HG02970 (cell line): ENCODE results near the gene FRZB.
"Not testable (repeated sequence)": the region's sequence is repeated elsewhere in the genome, so short reads cannot be mapped to it uniquely, and the experiment has no call there.

Source experiments
- ATAC-seq: cut with Tn5 transposase; IDR thresholded peaks from one replicate; pipeline ENCODE4 v1.9.1; 2021; ENCODE audit warnings: mild to moderate bottlenecking, moderate library complexity, moderate number of reproducible peaks; ENCODE audit not compliant: unreplicated experiment, low FRiP score

The FRZB gene

DNA sequence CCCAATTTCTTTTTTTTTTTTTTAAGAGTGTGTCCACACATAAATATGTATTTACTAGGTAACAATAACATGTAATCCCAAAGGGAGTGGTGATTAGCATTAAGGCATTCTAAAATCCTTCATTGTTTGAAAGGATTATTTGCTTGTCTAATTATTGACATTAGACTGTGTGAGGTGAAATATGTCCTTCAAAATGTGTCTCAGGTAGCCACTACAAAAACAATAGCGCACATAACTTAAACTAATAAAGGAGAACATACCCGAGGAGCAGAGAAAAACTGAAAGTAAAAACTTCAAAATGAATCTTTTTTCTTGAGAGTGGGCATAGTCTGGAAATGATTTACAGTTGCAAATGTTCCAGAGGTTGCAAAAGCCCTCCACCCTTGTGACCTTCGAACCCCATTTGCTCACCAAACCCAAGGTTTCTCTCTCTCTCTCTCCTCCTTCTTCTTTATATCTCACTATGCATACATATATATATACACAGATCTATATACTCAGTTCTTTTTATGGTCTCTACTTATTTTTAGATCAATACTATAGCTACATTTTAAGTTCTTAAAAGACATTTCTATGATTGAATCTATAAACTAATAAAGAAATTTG lies 24.4 kb upstream of the FRZB start:
- ATAC-seq, result no peak

DNA sequence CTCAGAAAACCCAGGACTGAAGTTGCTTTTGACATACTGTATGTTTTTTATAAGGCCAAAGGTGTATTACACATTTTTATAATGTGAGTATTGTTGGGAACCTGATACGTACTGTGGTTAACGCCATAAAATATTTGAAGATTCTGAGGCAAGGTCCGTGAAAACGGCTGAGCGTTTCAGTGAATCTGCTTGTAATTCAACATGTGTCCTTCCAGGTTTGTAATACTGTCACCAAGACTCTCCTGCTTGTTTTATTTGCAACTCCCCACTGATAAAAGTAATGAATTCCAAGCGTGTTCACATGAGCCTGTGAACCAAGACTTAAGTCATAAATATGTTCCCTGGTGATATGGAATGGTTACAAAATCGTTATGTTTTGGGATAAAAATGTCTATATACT lies 23.9 kb upstream of the FRZB start:
- no peak for ATAC-seq

DNA sequence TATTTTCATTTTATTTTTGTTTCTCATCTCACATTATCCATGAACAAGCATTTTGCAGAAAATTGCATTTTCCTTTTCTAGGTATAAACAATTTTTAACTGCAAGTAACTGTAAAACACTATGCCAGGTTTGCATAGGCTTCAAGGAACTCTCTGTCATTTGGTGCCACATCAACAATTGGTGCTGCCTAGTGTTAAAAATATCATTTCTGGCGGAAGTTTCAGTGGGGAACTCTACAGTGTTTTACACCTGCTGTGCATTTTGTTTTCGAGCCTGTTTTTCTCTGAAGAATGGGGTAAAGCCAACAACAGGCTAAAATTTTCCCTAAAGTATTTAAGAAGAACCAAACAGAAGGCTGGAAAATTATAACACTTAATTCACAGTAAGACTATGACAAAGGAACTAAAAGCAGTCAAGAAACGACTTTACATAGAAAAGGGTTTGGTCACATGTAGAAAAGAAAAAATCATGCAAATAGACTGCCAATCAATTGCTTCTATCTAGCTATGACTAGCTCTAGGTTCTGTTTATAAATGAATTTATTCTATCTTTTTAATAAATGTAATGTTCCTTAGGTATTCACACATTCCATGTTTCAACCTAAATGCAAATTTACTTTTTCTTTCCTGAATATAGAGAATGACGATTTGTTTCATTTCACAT lies 21.4 kb upstream of the FRZB start:
- no peak for ATAC-seq

DNA sequence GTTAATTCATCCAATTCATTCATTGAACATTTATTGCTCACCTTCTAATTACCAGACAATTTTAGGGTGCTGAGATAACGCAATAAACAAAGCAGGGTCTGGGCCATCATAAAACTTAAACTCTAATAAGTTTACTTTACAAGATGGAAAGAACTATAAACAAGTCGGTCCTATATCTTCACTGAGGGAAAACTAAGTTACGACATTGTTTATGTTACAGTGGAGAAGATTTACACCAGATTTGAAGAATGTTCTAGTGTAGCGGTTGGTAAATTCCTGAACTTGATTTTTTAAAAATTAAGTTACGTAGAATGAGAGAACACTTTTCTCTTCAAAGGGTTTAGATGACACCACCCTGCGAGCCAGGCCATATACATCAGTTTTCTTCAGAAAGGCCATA lies 20.7 kb upstream of the FRZB start:
- no peak for ATAC-seq

DNA sequence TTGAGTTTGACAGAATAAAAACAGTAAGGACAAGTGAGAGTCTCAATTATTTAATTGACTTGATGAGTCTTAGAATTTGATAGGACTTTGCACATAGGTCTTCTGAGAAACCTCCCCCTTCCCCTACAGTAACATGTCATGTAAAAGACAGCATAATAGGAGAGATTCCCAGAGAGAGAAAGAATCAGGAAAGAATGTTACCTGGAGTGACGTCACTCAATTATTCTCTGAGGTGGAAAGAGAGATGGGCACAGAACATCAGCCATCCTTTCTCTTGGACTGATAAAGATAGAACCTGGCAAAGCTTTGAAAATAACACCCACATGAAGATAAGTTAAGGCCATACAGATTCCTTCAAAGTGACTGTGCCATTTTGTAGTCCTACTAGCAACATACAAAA lies 19.3 kb upstream of the FRZB start:
- ATAC-seq, result no peak

DNA sequence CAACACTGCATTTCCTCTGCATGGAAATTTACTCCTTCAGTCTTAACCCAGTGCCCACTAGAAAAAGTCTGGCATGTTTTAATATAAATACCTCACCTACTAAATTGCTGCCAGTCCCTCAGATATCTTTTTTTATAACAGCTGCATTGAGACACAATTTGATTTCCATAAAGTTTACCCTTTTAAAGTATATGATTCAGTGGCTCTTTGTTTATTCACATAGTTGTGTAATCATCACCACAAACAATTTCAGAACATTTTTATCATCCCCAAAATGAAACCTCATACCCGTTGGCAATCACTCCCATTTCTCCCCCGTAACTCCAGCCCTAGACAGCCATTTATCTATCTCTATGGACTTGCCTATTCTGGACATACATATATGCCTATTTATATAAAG lies 17.0 kb upstream of the FRZB start:
- ATAC-seq, result no peak

DNA sequence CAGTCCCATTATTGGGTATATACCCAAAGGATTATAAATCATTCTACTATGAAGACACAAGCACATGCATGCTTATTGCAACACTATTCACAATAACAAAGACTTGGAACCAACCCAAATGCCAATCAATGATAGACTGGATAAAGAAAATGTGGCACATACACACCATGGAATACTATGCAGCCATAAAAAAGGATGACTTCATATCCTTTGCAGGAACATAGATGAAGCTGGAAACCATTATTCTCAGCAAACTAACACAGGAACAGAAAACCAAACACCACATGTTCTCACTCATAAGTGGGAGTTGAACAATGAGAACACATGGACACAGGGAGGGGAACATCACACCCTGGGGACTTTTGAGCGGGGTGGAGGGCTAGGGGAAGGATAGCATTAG lies 13.7 kb upstream of the FRZB start:
- not testable (repeated sequence) for ATAC-seq

DNA sequence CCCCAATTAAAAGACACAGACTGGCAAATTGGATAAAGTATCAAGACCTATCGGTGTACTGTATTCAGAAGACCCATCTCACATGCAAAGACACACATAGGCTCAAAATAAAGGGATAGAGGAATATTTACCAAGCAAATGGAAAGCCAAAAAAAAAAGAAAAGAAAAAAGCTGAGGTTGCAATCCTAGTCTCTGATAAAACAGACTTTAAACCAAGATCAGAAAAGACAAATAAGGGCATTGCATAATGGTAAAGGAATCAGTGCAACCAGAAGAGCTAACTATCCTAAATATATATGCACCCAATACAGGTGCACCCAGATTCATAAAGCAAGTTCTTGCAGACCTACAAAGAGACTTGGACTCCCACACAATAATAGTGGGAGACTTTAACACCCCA lies 10.2 kb upstream of the FRZB start:
- ATAC-seq, result not testable (repeated sequence)

DNA sequence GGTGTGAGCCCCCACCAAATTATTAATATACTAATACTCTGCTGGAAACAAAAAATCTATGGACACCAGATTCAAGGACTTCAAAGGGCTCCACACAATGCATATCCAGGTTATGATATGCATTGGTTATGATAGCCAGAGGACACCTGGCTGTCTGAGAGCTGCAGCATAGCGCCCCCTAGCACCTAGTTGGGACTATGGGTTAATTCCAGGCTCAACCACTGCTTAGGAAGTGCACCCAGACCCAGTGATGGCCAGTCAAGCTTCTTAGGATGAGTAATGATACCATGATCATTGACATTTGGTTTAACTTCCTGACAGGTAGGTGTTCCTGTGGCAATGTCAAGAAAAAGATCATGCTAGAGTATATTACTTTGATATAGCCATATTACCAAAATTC lies 3.8 kb upstream of the FRZB start:
- ATAC-seq, result no peak

DNA sequence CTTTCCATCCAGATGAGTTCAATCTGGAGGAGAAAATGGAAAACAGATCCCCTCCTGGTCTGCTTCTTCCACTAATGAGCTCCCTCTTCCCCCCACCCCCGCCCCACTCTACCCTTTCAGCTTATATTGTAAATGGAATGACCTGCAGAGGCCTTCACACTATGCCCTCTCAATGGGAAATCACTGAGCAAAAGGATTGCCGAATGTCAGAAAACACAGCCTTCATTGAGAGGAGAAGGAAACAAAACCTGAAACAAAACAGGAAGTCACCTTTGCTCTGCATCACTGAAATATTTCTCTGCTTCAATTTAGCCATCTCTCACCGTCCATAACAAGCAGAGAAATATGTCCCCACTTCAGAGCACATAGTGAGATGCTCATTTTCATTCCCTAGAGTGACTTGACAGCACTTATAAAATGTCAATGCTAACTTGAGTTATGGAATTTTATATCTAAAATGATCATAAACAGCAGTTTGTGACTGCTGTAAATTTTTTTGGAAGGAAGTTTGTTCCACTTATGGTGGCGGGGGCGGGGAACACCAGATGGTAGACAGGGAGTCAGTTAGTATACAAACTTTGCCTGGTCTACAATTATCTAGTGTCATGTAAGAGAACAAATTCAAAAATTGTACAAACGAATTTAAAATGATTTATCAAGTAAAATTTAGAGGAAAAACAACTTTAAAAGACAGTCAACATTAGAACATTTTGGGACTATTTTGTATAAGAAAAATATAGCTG lies 1.8 kb upstream of the FRZB start:
- no peak for ATAC-seq

DNA sequence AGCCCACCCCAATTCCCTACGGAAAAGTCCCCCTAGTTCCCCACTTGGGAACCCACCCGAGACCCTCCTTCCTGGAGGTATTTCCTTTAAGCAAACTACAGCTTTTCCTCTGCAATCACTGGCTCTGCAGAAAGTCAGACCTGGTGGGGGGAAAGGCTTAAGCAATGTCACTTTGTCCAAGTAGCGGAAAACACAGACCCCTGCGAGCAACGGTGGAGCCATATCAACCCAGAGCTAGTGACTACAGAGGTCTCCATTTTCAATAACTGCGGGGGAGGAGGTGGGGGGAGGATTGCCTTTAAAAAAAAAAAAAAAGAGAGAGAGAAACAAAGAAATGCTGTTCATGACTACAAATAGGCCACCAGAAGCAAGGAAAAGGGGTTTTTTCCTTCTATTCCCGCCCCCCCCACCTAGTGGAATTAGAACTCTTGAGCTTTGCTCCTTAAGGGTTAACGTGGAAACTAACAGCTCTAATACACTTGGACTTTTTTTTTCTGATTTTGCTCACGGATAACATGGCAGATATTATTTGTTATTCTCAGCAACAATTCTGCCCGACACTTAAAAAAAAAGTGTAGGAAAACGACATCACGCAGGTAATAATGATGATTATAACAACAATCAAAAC lies 1.1 kb upstream of the FRZB start:
- ATAC-seq, result no peak

DNA sequence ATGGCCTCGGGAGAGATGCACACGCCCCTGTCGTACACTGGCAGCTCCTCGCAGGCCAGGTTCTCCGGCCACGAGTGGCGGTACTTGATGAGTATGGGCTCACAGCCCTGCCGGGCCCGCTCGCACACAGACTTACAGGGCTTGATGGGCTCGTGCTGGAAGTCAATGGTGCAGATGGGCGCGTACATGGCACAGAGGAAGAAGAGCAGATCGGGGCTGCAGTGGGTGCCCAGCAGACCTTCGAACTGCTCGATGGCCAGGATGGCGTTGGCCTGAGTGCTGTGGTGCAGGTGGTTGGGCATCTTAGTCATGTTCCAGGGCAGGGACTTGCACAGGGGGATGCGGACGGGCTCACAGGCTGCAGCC lies 359 bp downstream of the FRZB start:
- no peak for ATAC-seq

DNA sequence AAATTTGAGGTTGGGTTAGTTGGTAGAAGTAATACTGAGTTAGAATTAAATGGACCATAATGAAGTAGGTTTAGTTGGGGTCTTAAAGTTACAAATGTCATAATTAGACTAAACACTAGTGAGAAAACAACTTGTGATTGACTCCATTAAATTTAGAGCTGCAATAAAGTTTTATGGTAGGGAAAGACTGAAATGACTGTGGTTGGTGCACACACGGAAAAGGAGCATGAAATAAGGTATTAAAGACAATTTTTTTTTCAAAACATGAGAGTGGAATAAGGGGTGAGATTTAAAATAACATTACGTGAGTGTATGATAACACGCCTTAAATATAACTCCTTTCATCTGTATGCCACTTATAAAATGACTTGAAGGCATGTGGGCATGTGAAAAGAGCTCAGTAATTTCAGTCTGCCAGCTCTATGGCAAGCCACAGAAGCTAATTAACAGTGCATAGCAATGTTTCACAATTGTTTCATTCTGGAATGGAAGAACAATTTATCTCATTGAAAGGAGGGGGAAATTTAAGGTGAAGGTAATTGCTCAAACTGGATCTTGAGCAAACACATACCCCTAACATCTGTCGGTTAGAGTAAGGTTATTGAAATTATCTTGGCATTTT lies 1.4 kb downstream of the FRZB start:
- no peak for ATAC-seq

DNA sequence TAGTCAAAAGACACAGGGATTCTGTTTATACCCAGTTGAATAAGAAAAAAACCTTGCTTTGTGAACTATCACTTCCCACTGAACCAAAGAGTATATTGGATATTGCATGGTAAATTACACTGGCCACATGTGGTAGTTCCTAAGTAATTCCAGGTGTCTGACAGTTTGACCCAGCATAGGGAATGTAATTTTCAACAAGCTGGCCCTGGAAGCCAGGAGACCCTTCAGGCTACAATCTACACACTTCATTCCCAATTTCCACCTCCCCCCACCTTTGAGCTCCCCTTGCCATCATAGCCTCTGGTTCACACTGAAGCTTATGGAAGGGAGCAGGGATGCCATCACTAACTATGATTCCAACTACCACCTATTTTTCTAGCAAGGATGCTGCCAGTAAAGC lies 2.8 kb downstream of the FRZB start:
- no peak for ATAC-seq

DNA sequence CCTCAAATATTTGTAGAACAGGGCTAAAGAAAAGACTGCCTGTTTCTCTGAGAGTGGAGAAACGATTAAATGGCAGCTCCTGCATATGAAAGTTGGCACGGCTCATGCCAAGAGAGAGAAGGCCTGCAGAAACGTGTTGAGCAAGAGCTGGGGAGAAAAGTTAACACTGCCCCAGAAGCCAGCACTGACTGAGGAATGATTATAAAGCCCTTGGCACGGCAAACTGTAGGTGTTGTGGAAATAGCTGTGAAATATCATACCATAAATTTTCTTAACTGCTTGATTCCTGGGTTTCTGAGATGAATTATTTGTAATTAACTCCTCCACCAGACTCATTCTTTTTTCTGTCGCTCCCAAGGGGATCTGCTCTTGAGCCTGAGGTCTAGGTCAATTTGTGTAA lies 4.3 kb downstream of the FRZB start:
- ATAC-seq, result no peak

DNA sequence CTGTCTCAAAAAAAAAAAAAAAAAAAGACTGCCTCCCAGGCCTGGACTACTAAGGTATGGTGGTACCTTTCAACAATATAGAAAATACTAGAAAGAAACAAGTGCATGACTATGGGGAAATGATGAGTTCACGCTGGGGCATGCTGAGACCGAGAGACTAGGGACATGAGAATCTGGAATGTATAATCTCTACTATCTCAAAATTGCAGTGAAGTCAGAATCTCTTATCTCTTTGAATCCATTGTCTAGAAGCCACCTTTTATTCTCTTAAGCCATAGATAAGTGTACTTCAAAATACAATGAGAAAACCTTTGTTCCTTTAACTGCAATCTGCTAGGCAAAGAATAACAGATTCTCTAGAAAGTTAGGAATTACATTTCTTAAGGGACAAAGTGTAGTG lies 5.6 kb downstream of the FRZB start:
- ATAC-seq, result no peak

DNA sequence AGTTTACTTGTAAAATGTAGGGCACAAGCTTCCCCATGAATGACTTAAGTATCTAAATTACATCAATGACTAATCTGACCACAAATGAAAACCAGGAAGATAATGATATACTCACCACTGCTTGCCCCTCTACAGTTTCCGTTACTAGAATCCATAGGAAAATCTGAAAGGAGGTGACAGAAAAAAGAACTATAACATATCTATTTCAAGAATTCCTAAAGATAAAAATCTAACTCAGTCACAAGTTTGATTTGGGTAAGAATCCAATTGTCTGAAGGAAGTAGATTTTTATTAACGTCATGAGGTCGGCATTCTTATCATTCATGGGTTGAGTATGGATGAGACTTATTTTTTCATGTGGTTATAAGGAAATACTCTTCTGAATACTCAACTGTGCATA lies 7.8 kb downstream of the FRZB start:
- ATAC-seq, result no peak

DNA sequence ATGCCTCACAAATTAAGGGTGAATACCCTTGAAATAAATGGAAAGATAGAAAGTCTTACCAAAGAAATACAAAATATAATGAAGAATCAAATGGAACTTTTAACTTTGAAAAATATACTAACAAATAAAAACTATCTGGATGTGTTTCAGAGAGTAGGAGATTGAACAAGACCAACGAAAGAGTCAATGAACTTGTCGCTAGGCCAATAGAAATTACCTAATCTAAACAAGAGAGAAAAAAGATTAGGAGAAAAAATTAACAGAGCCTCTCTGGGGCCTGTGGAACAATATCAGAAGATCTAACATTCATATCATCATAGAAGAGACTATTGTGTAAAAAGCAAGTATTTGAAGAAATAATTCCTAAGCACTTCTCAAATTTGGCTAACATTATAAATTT lies 11.1 kb downstream of the FRZB start:
- no peak for ATAC-seq

DNA sequence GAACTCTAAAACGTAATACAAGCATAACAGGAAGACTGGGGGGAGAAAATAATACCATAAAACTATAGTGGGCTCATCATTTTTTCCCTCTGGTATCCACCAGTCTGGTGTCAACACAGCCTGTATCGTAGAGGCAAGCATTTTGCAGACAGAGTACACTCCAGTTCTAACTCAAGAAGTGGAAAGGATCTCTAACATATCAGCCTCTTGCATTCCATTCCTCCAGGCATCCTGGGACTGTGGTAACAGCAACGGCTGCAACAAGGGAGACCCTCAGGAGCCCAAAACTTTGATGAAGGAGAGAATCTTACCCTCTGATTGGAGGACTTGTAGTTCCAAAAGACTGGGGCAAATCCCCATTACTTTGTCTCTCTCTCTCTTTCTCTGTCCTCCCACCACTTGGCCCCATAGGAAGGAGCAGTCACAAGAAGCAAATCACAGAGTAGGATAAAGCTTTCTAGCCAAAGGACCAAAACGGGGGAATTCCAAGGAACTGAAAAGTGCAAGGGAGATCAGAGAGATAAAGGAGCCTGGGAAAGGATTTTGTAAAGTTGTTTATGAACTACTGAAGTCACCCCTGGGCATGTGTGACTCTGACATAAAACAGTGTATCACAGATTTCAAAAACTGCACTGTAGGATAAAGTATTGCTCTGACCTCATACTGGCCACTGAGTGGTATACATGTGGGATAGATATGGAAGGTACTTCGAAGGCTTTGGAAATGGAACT lies 11.9 kb downstream of the FRZB start:
- ATAC-seq, result no peak

DNA sequence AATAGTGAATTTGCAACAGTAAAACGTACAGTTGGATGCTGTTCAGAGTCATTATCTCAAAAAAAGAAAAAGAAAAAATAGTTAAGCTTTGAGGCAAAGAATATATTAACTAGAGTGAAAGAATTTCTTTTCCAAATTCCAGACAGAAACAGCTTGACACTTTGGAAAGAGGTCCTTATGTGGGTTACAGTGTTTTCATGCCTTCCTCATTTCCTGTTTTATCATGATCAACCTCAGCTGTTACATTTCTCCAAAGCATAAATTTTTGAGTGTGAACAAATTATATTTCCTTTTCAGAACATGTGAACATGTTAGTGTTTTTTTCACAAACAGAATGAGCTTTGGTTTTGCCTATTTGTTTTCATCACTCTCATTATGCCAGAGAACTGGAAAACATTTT lies 13.6 kb downstream of the FRZB start:
- no peak for ATAC-seq

DNA sequence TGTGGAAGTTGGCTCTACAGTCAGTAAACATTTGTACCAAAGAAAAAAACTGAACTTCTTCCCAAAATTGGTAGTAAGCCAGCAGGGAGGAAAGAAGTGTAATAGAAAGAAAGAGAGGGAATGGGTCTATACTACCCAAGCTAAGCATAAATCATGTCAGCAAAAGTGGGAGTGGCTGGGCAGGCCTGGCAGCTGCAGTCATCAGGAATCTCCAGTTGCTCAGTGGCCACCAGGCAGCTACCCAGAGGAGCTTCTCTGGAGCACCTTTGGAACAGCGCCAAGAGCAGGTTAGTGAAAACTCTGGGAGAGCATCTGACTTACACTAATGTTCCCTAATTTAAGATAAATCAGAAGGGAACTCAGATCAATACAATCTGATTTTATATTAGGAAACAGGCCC lies 14.3 kb downstream of the FRZB start:
- ATAC-seq, result no peak
